Measurements from ENCODE around the gene STRBP. TPM values are rescaled to one million over a fixed set of nuclear protein-coding genes. Genes with fewer than 3 reads are reported as not detected.

Gene STRBP
- total and polyA plus RNA-seq, 2 of the 8 experiments (the other 6 are each of a cell fraction or from before 2014, with no cell fraction given), result 29.7 to 105 TPM

DNA sequence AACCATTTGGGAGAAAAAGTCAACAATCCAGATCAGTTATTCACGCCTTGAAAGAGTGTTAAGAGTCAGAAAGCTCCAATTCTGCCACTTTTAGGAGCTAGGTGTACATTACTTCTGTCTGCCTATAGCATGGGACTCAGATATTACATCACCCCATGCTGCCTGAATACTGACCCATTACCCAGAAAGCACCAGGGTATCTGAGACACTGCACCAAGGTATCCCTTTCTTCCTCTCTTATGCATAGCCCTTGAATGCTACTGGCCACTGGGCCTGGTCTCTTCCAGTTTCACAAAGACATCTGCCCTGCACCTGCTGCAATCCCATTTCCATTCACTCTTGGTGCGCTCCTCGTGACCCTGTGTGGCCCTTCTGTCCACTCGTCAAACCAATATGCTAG is 2.6 kb downstream of the STRBP start:
- Histone ChIP-seq H4K91ac (replicated peaks; ENCODE audit: insufficient read length, low read length) (no peak overlapping the region), H2BK20ac (ENCODE audit: low read length) (no peak overlapping the region), H2BK12ac (ENCODE audit: low read depth, low read length) (no peak overlapping the region), H3K4me3 (ENCODE audit: extremely low read depth in 1 of 4, insufficient read depth in 2 of 4, low read depth in 3 of 4, low read length in 4 of 4) (peak overlapping the region in 1 of 4 experiments; percentile 99; a peak in 1 of 8 replicates), H3K36me3 (ENCODE audit: control insufficient read depth in 2 of 4, insufficient read depth in 4 of 4, low read length in 3 of 4) (no peaks in the 10 kb centered on the region), H2BK5ac (ENCODE audit: low read depth, low read length) (no peak overlapping the region), H4K8ac (ENCODE audit: extremely low read depth, insufficient read depth, low read length) (no peak overlapping the region), H3K4me1 (replicated peaks in 1 of 4; ENCODE audit: control insufficient read depth in 3 of 4, insufficient read depth in 4 of 4, low read length in 3 of 4) (peaks cover 0 to 27% (median 8%) of the 10 kb centered on the region in 4 experiments; a peak in 6 of 7 replicates), H3K9me3 (ENCODE audit: insufficient read depth in 2 of 2, low read depth in 1 of 2, low read length in 1 of 2) (no peaks in the 10 kb centered on the region), H3K79me1 (ENCODE audit: low read depth, low read length) (peaks cover 14% of the 10 kb centered on the region), H3K23ac (ENCODE audit: insufficient read length) (no peak overlapping the region), H3K18ac (ENCODE audit: extremely low read depth, low read length) (no peak overlapping the region), H3K23me2 (ENCODE audit: low read depth, low read length) (peaks cover 16% of the 10 kb centered on the region), H3K27me3 (replicated peaks in 1 of 4; ENCODE audit: control insufficient read depth in 3 of 4, extremely low read depth in 1 of 4, insufficient read depth in 3 of 4, low read length in 3 of 4) (no peaks in the 10 kb centered on the region), H2BK120ac (replicated peaks; ENCODE audit: low read depth, low read length) (no peak overlapping the region), H2AK5ac (ENCODE audit: low read depth, low read length) (peak overlapping the region; percentile 25; the same call in 1 of the 2 replicates), H4K20me1 (replicated peaks in 1 of 2; ENCODE audit: control insufficient read depth in 1 of 2, insufficient read depth in 2 of 2, low read length in 2 of 2) (peaks cover 12 to 16% of the 10 kb centered on the region in 2 experiments), H3K27ac (ENCODE audit: low read depth, low read length) (no peak overlapping the region), H3K9ac (replicated peaks in 1 of 4; ENCODE audit: extremely low read depth in 1 of 4, low read depth in 3 of 4, low read length in 3 of 4) (no peak overlapping the region), H3K79me2 (ENCODE audit: control insufficient read depth in 1 of 2, insufficient read depth in 2 of 2, low read length in 2 of 2) (peaks cover 25 to 69% of the 10 kb centered on the region in 2 experiments), H3K4me2 (ENCODE audit: insufficient read depth in 1 of 2, low read depth in 2 of 2, low read length in 2 of 2) (peak overlapping the region; percentile 83 to 96; a peak in 2 of 4 replicates), H2BK15ac (ENCODE audit: low read length) (no peak overlapping the region), H4K5ac (ENCODE audit: insufficient read length, low read depth, low read length) (no peak overlapping the region), H3K14ac (ENCODE audit: insufficient read length) (no peak overlapping the region), H3K4ac (replicated peaks; ENCODE audit: insufficient read length, low read depth, low read length) (no peak overlapping the region), H2AFZ (ENCODE audit: low read length) (no peak overlapping the region), H3K56ac (replicated peaks; ENCODE audit: insufficient read length, low read depth, low read length) (no peak overlapping the region)
- no peak for DNase-seq (ENCODE audit: low read depth in 1 of 2, low spot score in 2 of 2)
- no peak for FAIRE-seq
- TF ChIP-seq POLR2A (IDR thresholded peaks at IDR 0.05; ENCODE audit: control extremely low read depth in 1 of 2, low read depth in 2 of 2, low read length in 2 of 2) (peak in 1 of 2 experiments; percentile 36; a peak in 1 of 3 replicates), KDM5A (IDR thresholded peaks at IDR 0.05; ENCODE audit: low read length) (no peak)
- CTCF ChIA-PET (ENCODE audit: partially characterized antibody), result interaction anchor here (1.1 to 1.8 kb wide), 2 partner anchors 9 to 90 kb away, joined by 4 to 7 read pairs; partner anchors contain the start of gene CRB2
- POLR2A ChIA-PET (ENCODE audit: partially characterized antibody), result interaction anchor here (0.8 to 1.6 kb wide), 9 partner anchors 9 to 91 kb away, joined by 3 to 5 read pairs (median 3); no protein-coding TSS in a partner anchor
- WGBS, 2 experiments (ENCODE audit: extremely low coverage in 1 of 2, insufficient coverage in 1 of 2, insufficient read length in 1 of 2, insufficient replicate concordance in 2 of 2, low coverage in 1 of 2, low lambda C conversion rate in 2 of 2, missing lambda C conversion rate in 1 of 2), result 80% methylated on average over 4 of the region's 4 CpGs; no CpG with 5 or more reads in 1 of the 2 experiments

Measured in H1 (cell line).